Cardiac fibroblast (primary cell): ENCODE data around the gene CDH13.

Experiments used
- DNase-seq, 2 donors: peaks; one replicate each; pipeline versions ENCODE4 v3.0.0 to v3.0.0-alpha.2; 2010; ENCODE audit warnings: low read depth in 2 of 2
- H3K4me3 ChIP-seq, 2 donors: replicated peaks in 1 of 2; 1 replicate in 1 of 2; 2 replicates in 1 of 2; pipeline ENCODE4 v1.5.1; 2011; ENCODE audit warnings: low read depth in 2 of 2, low read length in 2 of 2, mild to moderate bottlenecking in 2 of 2, moderate library complexity in 1 of 2
- CTCF ChIP-seq: IDR thresholded peaks from one replicate; pipeline ENCODE4 v1.5.1; 2011; ENCODE audit warnings: low read depth, mild to moderate bottlenecking, low read length, inconsistent platforms

CDH13 gene

GRCh38 chr16:83715217-83715920, 1088.6 kb downstream of the CDH13 start:
- no peak for TF ChIP-seq CTCF
- no peak overlapping the region for H3K4me3 ChIP-seq
- no peak for DNase-seq

- no peak for TF ChIP-seq CTCF
- no peak overlapping the region for H3K4me3 ChIP-seq
- DNase-seq = no peak
Measured at GRCh38 chr16:83717308-83717707, 1090.5 kb downstream of the CDH13 start.

GRCh38 chr16:83717814-83718213, 1091.0 kb downstream of the CDH13 start:
- TF ChIP-seq CTCF = no peak
- H3K4me3 ChIP-seq = no peak overlapping the region
- peak; percentile 16 to 58 for DNase-seq

- no peak overlapping the region for H3K4me3 ChIP-seq
- TF ChIP-seq CTCF = no peak
- DNase-seq = no peak
Measured at GRCh38 chr16:83720213-83720612, 1093.4 kb downstream of the CDH13 start.

GRCh38 chr16:83720981-83721380, 1094.2 kb downstream of the CDH13 start:
- TF ChIP-seq CTCF = no peak
- H3K4me3 ChIP-seq = no peak overlapping the region
- no peak for DNase-seq

GRCh38 chr16:83721676-83722075, 1094.9 kb downstream of the CDH13 start:
- TF ChIP-seq CTCF = no peak
- DNase-seq = no peak

More at GRCh38 chr16:83721676-83722075, 1094.9 kb downstream of the CDH13 start:
- H3K4me3 ChIP-seq = no peak overlapping the region
